Panc1 (cell line): ENCODE measurements around the gene EPGN. TPM values are rescaled to one million over a fixed set of nuclear protein-coding genes. Genes with fewer than 3 reads are reported as not detected.
"Not testable (repeated sequence)": the region's sequence is repeated elsewhere in the genome, so short reads cannot be mapped to it uniquely, and the experiment has no call there.

Experiments used
- ATAC-seq: fragments of 200-7000 bp; cut with Tn5 transposase; 2 replicates; pipeline ENCODE4 v1.9.1; 2020; ENCODE audit warnings: mild to moderate bottlenecking, moderate library complexity
- BruUV-seq: library from RNA; stranded (reverse); fragments of 400-500 nt; replicated peaks from 2 replicates; lab custom pipeline; 2021; lab: Mats Ljungman, UMichigan
- CTCF ChIA-PET: fragments of 300-600 bp; sonication (Branson Sonifier 250); formaldehyde crosslinking; loops from one replicate; lab custom pipeline; 2022; ENCODE audit warnings: antibody characterized with exemption; lab: Charles Lee
- POLR2A ChIA-PET: fragments of 300-600 bp; sonication (Branson Sonifier 250); formaldehyde crosslinking; loops from one replicate; lab custom pipeline; 2022; ENCODE audit warnings: antibody characterized with exemption; lab: Charles Lee
- DNase-seq: peaks from one replicate; pipeline ENCODE4 v3.0.0-alpha.2; 2010; ENCODE audit warnings: low read depth, low spot score
- H3K27ac ChIP-seq: 2 replicates; pipeline ENCODE4 v1.5.1; 2011; ENCODE audit warnings: mild to moderate bottlenecking, low read length, inconsistent platforms
- H3K27me3 ChIP-seq: fragments of 200-500 bp; sonication (Bioruptor generic); 2 replicates; pipeline ENCODE4 v1.6.0; 2014; ENCODE audit warnings: low read length, inconsistent platforms; ENCODE audit not compliant: control insufficient read depth, insufficient read depth
- H3K36me3 ChIP-seq: fragments of 200-500 bp; sonication (Bioruptor generic); 2 replicates; pipeline ENCODE4 v1.5.1; 2014; ENCODE audit warnings: inconsistent platforms, mild to moderate bottlenecking, low read length, moderate library complexity; ENCODE audit not compliant: control insufficient read depth, insufficient read depth
- H3K4me1 ChIP-seq: 2 replicates; pipeline ENCODE4 v1.5.1; 2011; ENCODE audit warnings: inconsistent platforms, mild to moderate bottlenecking, low read length, moderate library complexity; ENCODE audit not compliant: control insufficient read depth, insufficient read depth
- H3K4me3 ChIP-seq, 2 experiments: 2 replicates each; pipeline ENCODE4 v1.5.1; 2011 to 2012; ENCODE audit warnings: low read depth in 2 of 2, low read length in 2 of 2, mild to moderate bottlenecking in 2 of 2, inconsistent platforms in 1 of 2, moderate library complexity in 1 of 2
- H3K9me3 ChIP-seq: fragments of 200-500 bp; sonication (Bioruptor generic); 2 replicates; pipeline ENCODE4 v1.5.1; 2014; ENCODE audit warnings: low read depth, mild to moderate bottlenecking, inconsistent platforms, low read length, moderate library complexity; ENCODE audit not compliant: control insufficient read depth, insufficient read depth
- POLR2AphosphoS5 ChIP-seq: IDR thresholded peaks from 2 replicates; pipeline ENCODE4 v1.6.1; 2012; ENCODE audit warnings: mild to moderate bottlenecking, low read depth, low read length, moderate library complexity
- SIN3A ChIP-seq: IDR thresholded peaks from 2 replicates; pipeline ENCODE4 v1.6.1; 2012; ENCODE audit warnings: low read depth, mild to moderate bottlenecking, low read length, moderate library complexity, borderline replicate concordance; ENCODE audit not compliant: insufficient read depth
- TCF7L2 ChIP-seq: IDR thresholded peaks from 2 replicates; pipeline ENCODE4 v1.6.1; 2011; ENCODE audit warnings: mild to moderate bottlenecking, low read depth, low read length, inconsistent platforms
- in situ Hi-C: cut with HindIII; loops from 2 replicates; pipeline ENCODE4 v1.10.0; 2016; ENCODE audit warnings: low sequenced_read_pairs, low pct_unique_long_range_greater_than_20kb
- intact Hi-C: fragments of 100-400 bp; cut with micrococcal nuclease; formaldehyde crosslinking; loops from one replicate; pipeline ENCODE4 v1.10.0; 2022; ENCODE audit not compliant: unreplicated experiment
- total RNA-seq: library from RNA; stranded (reverse); gene quantifications from one replicate; pipeline ENCODE4 v1.2.1, GENCODE V29; 2021; ENCODE audit not compliant: unreplicated experiment
- TF ChIP-seq, protein P1 (sequence below), 2 experiments: IDR thresholded peaks; 2 replicates each; pipeline ENCODE4 v1.6.1; 2011 to 2012; ENCODE audit warnings: low read depth in 2 of 2, control low read depth in 1 of 2, low read length in 1 of 2, mild to moderate bottlenecking in 1 of 2, moderate library complexity in 1 of 2; ENCODE audit not compliant: insufficient read depth in 1 of 2
- TF ChIP-seq, protein P2 (sequence below): fragments of 450-650 bp; IDR thresholded peaks from 2 replicates; pipeline ENCODE4 v1.5.1; 2017; ENCODE audit warnings: mild to moderate bottlenecking

EPGN gene
- total RNA-seq, 1 experiment from 2014 or later, result not detected

- Histone ChIP-seq H3K36me3 (no peaks in the 10 kb centered on the region), H3K9me3 (no peaks in the 10 kb centered on the region), H3K27me3 (no peaks in the 10 kb centered on the region), H3K27ac (no peak overlapping the region), H3K4me3 (no peak overlapping the region), H3K4me1 (no peaks in the 10 kb centered on the region)
- no peak for TF ChIP-seq POLR2AphosphoS5
- ATAC-seq (no peak), DNase-seq (no peak)
- BruUV-seq, result no TSS peak
- in situ Hi-C loops, result no loop called here
- intact Hi-C loops, result no loop called here
- CTCF ChIA-PET, result no interaction called here
- POLR2A ChIA-PET, result no interaction called here
These were observed 30.6 kb downstream of the EPGN start for GRCh38 chr4:74338792-74339333.

GRCh38 chr4:74339501-74339900 lies 31.2 kb downstream of the EPGN start:
- no peak overlapping the region for H3K4me3 ChIP-seq
- H3K27ac ChIP-seq, result no peak overlapping the region
- DNase-seq (no peak), ATAC-seq (no peak)
- H3K9me3 ChIP-seq, result no peaks in the 10 kb centered on the region
- intact Hi-C loops (no loop called here), in situ Hi-C loops (no loop called here)
- ChIA-PET POLR2A (no interaction called here), CTCF (no interaction called here)
- no peaks in the 10 kb centered on the region for H3K4me1 ChIP-seq
- TF ChIP-seq, protein P1, sequence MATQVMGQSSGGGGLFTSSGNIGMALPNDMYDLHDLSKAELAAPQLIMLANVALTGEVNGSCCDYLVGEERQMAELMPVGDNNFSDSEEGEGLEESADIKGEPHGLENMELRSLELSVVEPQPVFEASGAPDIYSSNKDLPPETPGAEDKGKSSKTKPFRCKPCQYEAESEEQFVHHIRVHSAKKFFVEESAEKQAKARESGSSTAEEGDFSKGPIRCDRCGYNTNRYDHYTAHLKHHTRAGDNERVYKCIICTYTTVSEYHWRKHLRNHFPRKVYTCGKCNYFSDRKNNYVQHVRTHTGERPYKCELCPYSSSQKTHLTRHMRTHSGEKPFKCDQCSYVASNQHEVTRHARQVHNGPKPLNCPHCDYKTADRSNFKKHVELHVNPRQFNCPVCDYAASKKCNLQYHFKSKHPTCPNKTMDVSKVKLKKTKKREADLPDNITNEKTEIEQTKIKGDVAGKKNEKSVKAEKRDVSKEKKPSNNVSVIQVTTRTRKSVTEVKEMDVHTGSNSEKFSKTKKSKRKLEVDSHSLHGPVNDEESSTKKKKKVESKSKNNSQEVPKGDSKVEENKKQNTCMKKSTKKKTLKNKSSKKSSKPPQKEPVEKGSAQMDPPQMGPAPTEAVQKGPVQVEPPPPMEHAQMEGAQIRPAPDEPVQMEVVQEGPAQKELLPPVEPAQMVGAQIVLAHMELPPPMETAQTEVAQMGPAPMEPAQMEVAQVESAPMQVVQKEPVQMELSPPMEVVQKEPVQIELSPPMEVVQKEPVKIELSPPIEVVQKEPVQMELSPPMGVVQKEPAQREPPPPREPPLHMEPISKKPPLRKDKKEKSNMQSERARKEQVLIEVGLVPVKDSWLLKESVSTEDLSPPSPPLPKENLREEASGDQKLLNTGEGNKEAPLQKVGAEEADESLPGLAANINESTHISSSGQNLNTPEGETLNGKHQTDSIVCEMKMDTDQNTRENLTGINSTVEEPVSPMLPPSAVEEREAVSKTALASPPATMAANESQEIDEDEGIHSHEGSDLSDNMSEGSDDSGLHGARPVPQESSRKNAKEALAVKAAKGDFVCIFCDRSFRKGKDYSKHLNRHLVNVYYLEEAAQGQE (IDR thresholded peaks at IDR 0.05; ENCODE audit: insufficient read depth in 1 of 2, low read depth in 2 of 2, low read length in 1 of 2), result no peak
- TF ChIP-seq, protein P2, sequence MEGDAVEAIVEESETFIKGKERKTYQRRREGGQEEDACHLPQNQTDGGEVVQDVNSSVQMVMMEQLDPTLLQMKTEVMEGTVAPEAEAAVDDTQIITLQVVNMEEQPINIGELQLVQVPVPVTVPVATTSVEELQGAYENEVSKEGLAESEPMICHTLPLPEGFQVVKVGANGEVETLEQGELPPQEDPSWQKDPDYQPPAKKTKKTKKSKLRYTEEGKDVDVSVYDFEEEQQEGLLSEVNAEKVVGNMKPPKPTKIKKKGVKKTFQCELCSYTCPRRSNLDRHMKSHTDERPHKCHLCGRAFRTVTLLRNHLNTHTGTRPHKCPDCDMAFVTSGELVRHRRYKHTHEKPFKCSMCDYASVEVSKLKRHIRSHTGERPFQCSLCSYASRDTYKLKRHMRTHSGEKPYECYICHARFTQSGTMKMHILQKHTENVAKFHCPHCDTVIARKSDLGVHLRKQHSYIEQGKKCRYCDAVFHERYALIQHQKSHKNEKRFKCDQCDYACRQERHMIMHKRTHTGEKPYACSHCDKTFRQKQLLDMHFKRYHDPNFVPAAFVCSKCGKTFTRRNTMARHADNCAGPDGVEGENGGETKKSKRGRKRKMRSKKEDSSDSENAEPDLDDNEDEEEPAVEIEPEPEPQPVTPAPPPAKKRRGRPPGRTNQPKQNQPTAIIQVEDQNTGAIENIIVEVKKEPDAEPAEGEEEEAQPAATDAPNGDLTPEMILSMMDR, result no peak
- no peak for TF ChIP-seq TCF7L2
- TF ChIP-seq SIN3A, result no peak
- no peak for TF ChIP-seq POLR2AphosphoS5
- BruUV-seq, result no TSS peak
- no peaks in the 10 kb centered on the region for H3K27me3 ChIP-seq
- no peaks in the 10 kb centered on the region for H3K36me3 ChIP-seq

DNA sequence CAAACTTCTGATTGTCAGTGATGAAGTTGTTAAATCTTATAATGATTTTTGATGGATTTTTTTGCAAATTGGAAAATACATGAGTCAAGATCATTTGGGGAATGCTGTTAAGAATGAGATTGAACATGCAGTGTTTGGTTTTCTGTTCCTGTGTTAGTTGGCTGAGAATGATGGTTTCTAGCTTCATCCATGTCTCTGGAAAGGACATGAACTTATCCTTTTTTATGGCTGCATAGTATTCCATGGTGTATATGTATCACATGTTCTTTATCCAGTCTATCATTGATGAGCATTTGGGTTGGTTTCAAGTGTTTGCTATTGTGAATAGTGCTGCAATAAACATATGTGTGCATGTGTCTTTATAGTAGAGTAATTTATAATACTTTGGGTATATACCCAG lies 32.2 kb downstream of the EPGN start:
- CTCF ChIA-PET, H3K36me3 ChIP-seq, POLR2A ChIA-PET, H3K4me1 ChIP-seq, DNase-seq, ATAC-seq, H3K9me3 ChIP-seq, H3K27me3 ChIP-seq, BruUV-seq, H3K4me3 ChIP-seq, H3K27ac ChIP-seq, in situ Hi-C loops, intact Hi-C loops: not testable (repeated sequence)
